M059J (cell line): ENCODE results near the gene XRCC6. TPM values are rescaled to one million over a fixed set of nuclear protein-coding genes. Genes with fewer than 3 reads are reported as not detected.
A peak's percentile ranks its signal among the peaks of the same experiment; 100 is the strongest.
"Not testable (repeated sequence)": the region's sequence is repeated elsewhere in the genome, so short reads cannot be mapped to it uniquely, and the experiment has no call there.

Source experiments
- DNase-seq: peaks from one replicate; pipeline ENCODE4 v3.0.0-alpha.2; 2012; ENCODE audit warnings: low read depth
- total RNA-seq: library from RNA; depleted of rRNA; stranded (reverse); fragments of >200 nt; shearing (Covaris generic); gene quantifications from 2 replicates; pipeline ENCODE4 v1.2.3, GENCODE V29; 2014; rRNA removed

The XRCC6 gene
- 392 and 397 TPM in 2 replicates for total RNA-seq

- peak; percentile 98 for DNase-seq
Observed at GRCh38 chr22:41621099-41621910, at the start of gene XRCC6. XRCC6 (plus strand) TSS chr22:41621295; CDS start chr22:41622005, 710 bp downstream.

GRCh38 chr22:41571786-41572185 is 49.3 kb upstream of the XRCC6 start:
- DNase-seq, result no peak

GRCh38 chr22:41572305-41572704 is 48.8 kb upstream of the XRCC6 start:
- DNase-seq, result not testable (repeated sequence)

- DNase-seq, result no peak
Observed at GRCh38 chr22:41573677-41574076, 47.4 kb upstream of the XRCC6 start.

- no peak for DNase-seq
Observed at GRCh38 chr22:41574847-41575381, 46.2 kb upstream of the XRCC6 start.

GRCh38 chr22:41575533-41575932 is 45.6 kb upstream of the XRCC6 start:
- no peak for DNase-seq

- peak; percentile 45 for DNase-seq
Observed at GRCh38 chr22:41576877-41577276, 44.2 kb upstream of the XRCC6 start.

- no peak for DNase-seq
Observed at GRCh38 chr22:41578114-41578513, 43.0 kb upstream of the XRCC6 start.

GRCh38 chr22:41578818-41579217 is 42.3 kb upstream of the XRCC6 start:
- no peak for DNase-seq

GRCh38 chr22:41579297-41579996 is 41.6 kb upstream of the XRCC6 start:
- DNase-seq, result no peak

GRCh38 chr22:41579997-41580355 is 41.1 kb upstream of the XRCC6 start:
- no peak for DNase-seq

- DNase-seq, result no peak
Observed at GRCh38 chr22:41582694-41583093, 38.4 kb upstream of the XRCC6 start.

GRCh38 chr22:41584881-41585280 is 36.2 kb upstream of the XRCC6 start:
- no peak for DNase-seq

- no peak for DNase-seq
Observed at GRCh38 chr22:41585898-41586297, 35.2 kb upstream of the XRCC6 start.

- DNase-seq, result no peak
Observed at GRCh38 chr22:41587347-41587723, 33.8 kb upstream of the XRCC6 start.

- peak; percentile 99 for DNase-seq
Observed at GRCh38 chr22:41589391-41590241, 31.5 kb upstream of the XRCC6 start, which contains the start of gene PMM1. PMM1 (minus strand) TSS chr22:41589840; CDS start chr22:41589805, 35 bp downstream.

- not testable (repeated sequence) for DNase-seq
Observed at GRCh38 chr22:41593336-41593960, 27.6 kb upstream of the XRCC6 start.

GRCh38 chr22:41595703-41596102 is 25.4 kb upstream of the XRCC6 start:
- DNase-seq, result no peak

- DNase-seq, result peak; percentile 50
Observed at GRCh38 chr22:41596776-41597634, 24.1 kb upstream of the XRCC6 start.

GRCh38 chr22:41597635-41597953 is 23.5 kb upstream of the XRCC6 start:
- no peak for DNase-seq

- DNase-seq, result peak; percentile 84
Observed at GRCh38 chr22:41598081-41598480, 23.0 kb upstream of the XRCC6 start.
